Ovary (tissue), 9 donors: Measurements from ENCODE around the gene TRPC4. TPM values are rescaled to one million over a fixed set of nuclear protein-coding genes. Genes with fewer than 3 reads are reported as not detected.
"Not testable (repeated sequence)": the region's sequence is repeated elsewhere in the genome, so short reads cannot be mapped to it uniquely, and the experiment has no call there.

Experiments used
- DNase-seq, 5 donors: peaks; one replicate each; pipeline ENCODE4 v3.0.0-alpha.2; 2019 to 2020
- H3K27ac ChIP-seq, 2 donors: fragments of 200-600 bp; one replicate each; pipeline versions ENCODE4 v1.5.1 to v1.8.0; 2019 to 2022
- H3K27me3 ChIP-seq: fragments of 200-600 bp; one replicate; pipeline ENCODE4 v1.8.0; 2022
- H3K36me3 ChIP-seq: fragments of 200-600 bp; sonication (generic); one replicate; pipeline ENCODE4 v1.5.1; 2019
- H3K4me1 ChIP-seq: one replicate; pipeline ENCODE4 v1.8.1; 2013; ENCODE audit warnings: mild to moderate bottlenecking, moderate library complexity; ENCODE audit not compliant: insufficient read depth
- H3K4me3 ChIP-seq: fragments of 200-600 bp; sonication (generic); one replicate; pipeline ENCODE4 v1.5.1; 2017
- H3K9me3 ChIP-seq, 2 donors: fragments of 200-600 bp in 1 of 2; sonication (generic) in 1 of 2; one replicate each; pipeline versions ENCODE4 v1.5.1 to v1.8.1; 2013 to 2019; ENCODE audit warnings: mild to moderate bottlenecking in 1 of 2, moderate library complexity in 1 of 2
- EP300 ChIP-seq: sonication (generic); formaldehyde crosslinking; IDR thresholded peaks from one replicate; pipeline ENCODE4 v1.6.1; 2017; ENCODE audit warnings: antibody characterized with exemption
- POLR2A ChIP-seq: fragments of 450-650 bp; IDR thresholded peaks from one replicate; pipeline ENCODE4 v1.6.1; 2017; ENCODE audit warnings: antibody characterized with exemption, mild to moderate bottlenecking, moderate library complexity
- WGBS, 3 donors: extraction: QIAGEN DNeasy Blood & Tissue Kit in 1 of 3; methylation state at CpG; one replicate each; pipeline versions ENCODE4 v1.1.5 to v1.1.7; 2013 to 2017; 5-methylcytosine and 5-hydroxymethylcytosine counted together
- intact Hi-C, 4 donors: fragments of 100-400 bp; cut with DNase I; formaldehyde crosslinking; loops; one replicate each; pipeline versions ENCODE4 v1.11.0 to v1.15.1; 2022 to 2023
- polyA plus RNA-seq, 2 donors: library from polyadenylated mRNA; stranded (reverse); fragments of 200-250 nt in 1 of 2; fragments of 350-450 nt in 1 of 2; fragmentation: Illumina TruSeq in 1 of 2; extraction: RNeasy Lipid Tissue Mini Kit (QIAGEN cat#74804) in 1 of 2; gene quantifications; one replicate each; pipeline ENCODE4 v1.2.3, GENCODE V29; 2013 to 2014
- total RNA-seq, 7 donors: library from RNA; depleted of rRNA in 2 of 7; stranded (reverse); fragments of >200 nt in 2 of 7; fragmentation: NEBNext Ultra II Directional in 3 of 7; extraction: Animal tissue kit (Norgen Biotek cat#: 25700) in 3 of 7; gene quantifications; one replicate each; pipeline versions ENCODE4 v1.1.0 to v1.2.4, GENCODE V29; 2016 to 2023
- TF ChIP-seq, protein P1 (sequence below), 3 donors: fragments of 450-650 bp in 2 of 3; fragments of 200-600 bp in 1 of 3; IDR thresholded peaks; one replicate each; pipeline versions ENCODE4 v1.5.1 to v1.8.0; 2016 to 2022; ENCODE audit warnings: antibody characterized with exemption in 3 of 3, mild to moderate bottlenecking in 1 of 3
- donor health status: DM: no; HTN: no; CAD: no; lungs with moderate emphysema.
- donor health status: DM: no; HTN: no; CAD: no.
- donor health status: Bipolar disorder and iron deficiency.
- donor health status: DM: yes; HTN: yes; CAD: no.
- donor health status: DM: no; HTN: no; CAD: no.
- donor health status: DM: yes; HTN: yes; CAD: no.

TRPC4 gene
- total and polyA plus RNA-seq, 9 donors: 1.4 to 5.5 (median 3.6) TPM

DNA sequence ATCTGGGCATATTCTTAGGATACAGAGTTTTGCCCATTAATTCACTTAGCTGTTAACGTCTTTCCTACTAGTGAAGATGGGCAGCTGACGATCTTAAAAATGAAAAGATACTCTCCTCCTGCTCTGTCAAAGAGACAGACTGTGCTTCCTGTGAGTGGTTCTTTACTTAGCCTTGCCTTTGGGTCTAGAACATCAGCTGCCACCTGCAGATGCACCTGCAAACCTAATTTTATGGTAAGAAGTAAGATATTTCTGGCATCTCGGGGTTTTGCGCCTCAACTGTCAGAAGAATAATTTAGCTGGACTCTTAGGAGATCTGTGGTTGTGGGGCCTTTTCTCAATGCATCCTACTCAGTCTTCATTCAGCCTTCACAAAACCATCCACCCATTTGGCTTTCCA, 36.2 kb downstream of the TRPC4 start:
- no peaks in the 10 kb centered on the region for H3K9me3 ChIP-seq
- TF ChIP-seq, protein P1, sequence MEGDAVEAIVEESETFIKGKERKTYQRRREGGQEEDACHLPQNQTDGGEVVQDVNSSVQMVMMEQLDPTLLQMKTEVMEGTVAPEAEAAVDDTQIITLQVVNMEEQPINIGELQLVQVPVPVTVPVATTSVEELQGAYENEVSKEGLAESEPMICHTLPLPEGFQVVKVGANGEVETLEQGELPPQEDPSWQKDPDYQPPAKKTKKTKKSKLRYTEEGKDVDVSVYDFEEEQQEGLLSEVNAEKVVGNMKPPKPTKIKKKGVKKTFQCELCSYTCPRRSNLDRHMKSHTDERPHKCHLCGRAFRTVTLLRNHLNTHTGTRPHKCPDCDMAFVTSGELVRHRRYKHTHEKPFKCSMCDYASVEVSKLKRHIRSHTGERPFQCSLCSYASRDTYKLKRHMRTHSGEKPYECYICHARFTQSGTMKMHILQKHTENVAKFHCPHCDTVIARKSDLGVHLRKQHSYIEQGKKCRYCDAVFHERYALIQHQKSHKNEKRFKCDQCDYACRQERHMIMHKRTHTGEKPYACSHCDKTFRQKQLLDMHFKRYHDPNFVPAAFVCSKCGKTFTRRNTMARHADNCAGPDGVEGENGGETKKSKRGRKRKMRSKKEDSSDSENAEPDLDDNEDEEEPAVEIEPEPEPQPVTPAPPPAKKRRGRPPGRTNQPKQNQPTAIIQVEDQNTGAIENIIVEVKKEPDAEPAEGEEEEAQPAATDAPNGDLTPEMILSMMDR (IDR thresholded peaks at IDR 0.05): no peak
- H3K27me3 ChIP-seq: no peaks in the 10 kb centered on the region
- WGBS, 3 donors: 66 to 79% (median 70%) methylated on average over 4 of the region's 4 CpGs
- no peaks in the 10 kb centered on the region for H3K4me1 ChIP-seq
- no peak overlapping the region for H3K4me3 ChIP-seq
- no peak overlapping the region for H3K27ac ChIP-seq
- DNase-seq: no peak
- intact Hi-C loops: no loop called here
- H3K36me3 ChIP-seq: no peaks in the 10 kb centered on the region

DNA sequence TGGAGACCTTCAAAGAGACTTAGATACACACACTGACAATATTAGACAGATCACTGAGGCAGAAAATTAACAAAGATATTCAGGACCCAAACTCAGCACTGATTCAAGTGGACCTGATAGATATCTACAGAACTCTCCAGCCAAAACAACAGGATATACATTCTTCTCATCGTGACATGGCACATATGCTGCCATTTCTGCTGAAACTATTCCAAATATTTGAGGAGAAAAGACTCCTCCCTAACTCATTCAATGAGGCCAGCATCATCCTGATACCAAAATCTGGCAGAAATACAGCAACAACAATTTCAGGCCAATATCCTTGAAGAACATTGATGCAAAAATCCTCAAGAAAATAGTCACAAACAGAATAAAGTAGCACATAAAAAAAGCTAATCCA, 53.3 kb downstream of the TRPC4 start:
- H3K36me3 ChIP-seq: no peaks in the 10 kb centered on the region
- H3K4me3 ChIP-seq: no peak overlapping the region
- H3K27me3 ChIP-seq: no peaks in the 10 kb centered on the region
- TF ChIP-seq, protein P1 (IDR thresholded peaks at IDR 0.05): no peak
- TF ChIP-seq EP300 (no peak), POLR2A (no peak)
- DNase-seq: no peak
- no peak overlapping the region for H3K27ac ChIP-seq
- 68 to 84% (median 74%) methylated on average over 1 of the region's 1 CpG for WGBS, 3 donors
- no peaks in the 10 kb centered on the region for H3K4me1 ChIP-seq
- H3K9me3 ChIP-seq: no peaks in the 10 kb centered on the region
- intact Hi-C loops: no loop called here

DNA sequence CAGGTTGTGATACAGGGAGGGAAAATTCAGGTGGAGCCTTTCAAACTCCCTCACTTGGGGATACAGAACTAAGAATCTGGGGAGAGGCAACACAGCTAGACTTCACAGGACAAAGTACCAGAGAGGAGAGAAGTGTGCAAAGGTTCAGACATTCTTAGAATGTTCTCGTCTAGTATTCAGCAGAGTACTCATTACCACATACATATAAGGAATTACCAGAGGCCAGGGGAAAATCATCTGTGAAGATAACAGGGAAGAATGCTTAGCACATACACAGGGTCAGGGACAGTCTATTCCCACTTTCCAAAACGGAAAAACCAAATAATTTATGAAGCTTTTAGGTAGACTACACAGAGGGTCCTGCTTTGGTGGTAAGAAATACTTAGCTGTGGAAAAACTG, 58.1 kb downstream of the TRPC4 start:
- Histone ChIP-seq H3K36me3 (no peaks in the 10 kb centered on the region), H3K4me1 (no peaks in the 10 kb centered on the region), H3K27ac (no peak overlapping the region), H3K4me3 (no peak overlapping the region), H3K9me3 (no peaks in the 10 kb centered on the region), H3K27me3 (no peaks in the 10 kb centered on the region)
- 46 to 57% (median 50%) methylated on average over 2 of the region's 2 CpGs for WGBS, 3 donors
- TF ChIP-seq, protein P1 (IDR thresholded peaks at IDR 0.05): no peak
- TF ChIP-seq EP300: no peak
- TF ChIP-seq POLR2A: no peak
- intact Hi-C loops: no loop called here
- no peak for DNase-seq

DNA sequence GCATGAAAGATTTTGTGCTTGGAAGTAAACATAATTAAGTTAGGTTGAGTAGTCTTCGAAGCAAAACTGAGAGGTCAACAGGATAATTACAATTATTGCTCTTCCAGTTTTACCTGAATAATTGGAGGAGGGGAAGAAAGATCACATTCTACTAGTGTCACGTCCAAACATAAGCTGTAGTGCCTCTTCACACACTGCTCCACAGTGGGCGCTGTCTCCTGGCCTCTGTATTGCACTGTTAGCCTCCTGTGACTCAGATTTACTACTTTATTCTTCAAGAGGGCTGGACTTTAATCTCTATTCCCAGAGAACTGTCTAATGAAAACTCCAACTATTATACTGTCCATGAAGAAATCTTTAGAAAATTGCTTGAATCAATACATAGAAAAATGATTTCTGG, 62.9 kb downstream of the TRPC4 start:
- WGBS, 3 donors: 89 to 95% (median 91%) methylated on average over 3 of the region's 3 CpGs
- H3K27ac ChIP-seq: no peak overlapping the region
- intact Hi-C loops: no loop called here
- H3K36me3 ChIP-seq: no peaks in the 10 kb centered on the region
- DNase-seq: no peak
- TF ChIP-seq POLR2A: no peak
- TF ChIP-seq, protein P1 (IDR thresholded peaks at IDR 0.05): no peak
- no peak for TF ChIP-seq EP300
- no peaks in the 10 kb centered on the region for H3K27me3 ChIP-seq
- H3K4me3 ChIP-seq: no peak overlapping the region
- H3K9me3 ChIP-seq: no peaks in the 10 kb centered on the region
- no peaks in the 10 kb centered on the region for H3K4me1 ChIP-seq

DNA sequence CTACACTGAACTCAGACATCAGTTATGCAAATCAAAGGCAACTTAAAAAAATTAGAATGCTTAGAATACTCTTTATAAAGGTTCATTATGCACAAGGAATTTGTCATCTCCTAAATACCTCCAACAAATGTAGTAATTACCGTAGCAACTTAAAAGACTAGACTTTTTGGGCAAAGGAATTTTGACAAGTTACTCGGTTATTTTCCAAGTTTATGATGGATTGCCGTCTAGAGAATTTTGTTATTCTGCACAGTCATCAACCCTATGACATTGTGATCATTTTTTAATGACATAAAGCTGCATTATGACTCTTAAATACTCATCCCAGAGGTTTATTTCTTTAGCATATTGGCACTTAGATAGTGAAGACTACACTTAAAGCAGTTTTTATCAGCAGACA, 71.9 kb downstream of the TRPC4 start:
- DNase-seq: no peak
- WGBS, 3 donors: 69 to 75% (median 72%) methylated on average over 3 of the region's 3 CpGs
- TF ChIP-seq EP300: no peak
- TF ChIP-seq POLR2A: no peak
- TF ChIP-seq, protein P1 (IDR thresholded peaks at IDR 0.05): no peak
- Histone ChIP-seq H3K27ac (no peak overlapping the region), H3K9me3 (no peaks in the 10 kb centered on the region), H3K36me3 (no peaks in the 10 kb centered on the region), H3K4me3 (no peak overlapping the region), H3K27me3 (no peaks in the 10 kb centered on the region), H3K4me1 (no peaks in the 10 kb centered on the region)
- intact Hi-C loops: no loop called here

DNA sequence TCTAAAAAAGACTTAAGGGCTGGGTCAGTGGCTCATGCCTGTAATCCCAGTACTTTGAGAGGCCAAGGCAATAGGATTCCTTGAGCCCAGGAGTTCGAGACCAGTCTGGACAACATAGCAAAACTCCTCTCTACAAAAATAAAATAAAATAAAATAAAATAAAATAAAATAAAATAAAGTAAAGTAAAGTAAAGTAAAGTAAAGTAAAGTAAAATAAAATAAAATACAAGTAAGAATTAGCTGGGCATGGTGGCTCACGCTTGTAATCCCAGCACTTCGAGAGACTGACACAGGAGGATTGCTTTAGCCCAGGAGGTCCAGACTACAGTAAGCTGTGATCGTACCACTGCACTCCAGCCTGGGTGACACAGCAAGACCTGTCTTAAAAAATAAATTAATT, 72.8 kb downstream of the TRPC4 start:
- H3K36me3 ChIP-seq, H3K4me1 ChIP-seq, H3K4me3 ChIP-seq, intact Hi-C loops, H3K9me3 ChIP-seq, H3K27ac ChIP-seq, H3K27me3 ChIP-seq, DNase-seq: not testable (repeated sequence)
- WGBS, 3 donors: 96 to 99% (median 97%) methylated on average over 4 of the region's 4 CpGs
